Stomach (tissue), 4 donors: ENCODE measurements around the gene ITSN2.

ENCODE experiments used
- EP300 ChIP-seq: sonication (generic); formaldehyde crosslinking; IDR thresholded peaks from one replicate; pipeline ENCODE4 v1.6.1; 2017; ENCODE audit warnings: antibody characterized with exemption
- POLR2A ChIP-seq, 4 donors: fragments of 450-650 bp; IDR thresholded peaks; one replicate each; pipeline ENCODE4 v1.6.1; 2016; ENCODE audit warnings: antibody characterized with exemption in 4 of 4, control low read depth in 2 of 4, mild to moderate bottlenecking in 1 of 4, moderate library complexity in 1 of 4
- POLR2AphosphoS5 ChIP-seq, 3 donors: sonication (generic); formaldehyde crosslinking; IDR thresholded peaks; one replicate each; pipeline ENCODE4 v1.6.1; 2016; ENCODE audit warnings: antibody characterized with exemption in 3 of 3
- TF ChIP-seq, protein P1 (sequence below), 7 experiments: fragments of 450-650 bp in 4 of 7; fragments of 200-600 bp in 3 of 7; sonication (generic) in 3 of 7; IDR thresholded peaks; one replicate each; pipeline ENCODE4 v1.5.1; 2016 to 2019; ENCODE audit warnings: antibody characterized with exemption in 7 of 7, control low read depth in 2 of 7, mild to moderate bottlenecking in 1 of 7

DNA sequence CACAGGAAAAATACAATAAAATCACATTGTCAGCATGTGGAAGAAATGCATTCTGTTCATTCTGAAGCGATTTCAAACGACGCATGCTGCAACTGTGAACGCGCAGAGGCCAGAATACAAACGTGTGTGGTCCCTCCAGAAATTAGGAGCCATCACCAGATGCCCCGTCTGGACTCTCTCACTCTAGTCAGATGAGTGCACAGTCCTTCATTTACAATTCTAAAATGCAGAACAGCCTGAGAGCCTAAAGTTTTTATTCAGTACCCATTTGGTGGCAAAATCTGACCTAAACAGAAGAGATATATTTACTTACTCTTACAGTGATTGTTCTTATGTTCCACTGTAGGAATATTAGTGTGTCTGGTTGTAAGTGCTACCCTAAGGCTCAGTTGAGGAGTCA is 148.9 kb downstream of the ITSN2 start:
- TF ChIP-seq EP300 = no peak
- TF ChIP-seq, protein P1, sequence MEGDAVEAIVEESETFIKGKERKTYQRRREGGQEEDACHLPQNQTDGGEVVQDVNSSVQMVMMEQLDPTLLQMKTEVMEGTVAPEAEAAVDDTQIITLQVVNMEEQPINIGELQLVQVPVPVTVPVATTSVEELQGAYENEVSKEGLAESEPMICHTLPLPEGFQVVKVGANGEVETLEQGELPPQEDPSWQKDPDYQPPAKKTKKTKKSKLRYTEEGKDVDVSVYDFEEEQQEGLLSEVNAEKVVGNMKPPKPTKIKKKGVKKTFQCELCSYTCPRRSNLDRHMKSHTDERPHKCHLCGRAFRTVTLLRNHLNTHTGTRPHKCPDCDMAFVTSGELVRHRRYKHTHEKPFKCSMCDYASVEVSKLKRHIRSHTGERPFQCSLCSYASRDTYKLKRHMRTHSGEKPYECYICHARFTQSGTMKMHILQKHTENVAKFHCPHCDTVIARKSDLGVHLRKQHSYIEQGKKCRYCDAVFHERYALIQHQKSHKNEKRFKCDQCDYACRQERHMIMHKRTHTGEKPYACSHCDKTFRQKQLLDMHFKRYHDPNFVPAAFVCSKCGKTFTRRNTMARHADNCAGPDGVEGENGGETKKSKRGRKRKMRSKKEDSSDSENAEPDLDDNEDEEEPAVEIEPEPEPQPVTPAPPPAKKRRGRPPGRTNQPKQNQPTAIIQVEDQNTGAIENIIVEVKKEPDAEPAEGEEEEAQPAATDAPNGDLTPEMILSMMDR (IDR thresholded peaks at IDR 0.05) = no peak
- no peak for TF ChIP-seq POLR2A (IDR thresholded peaks at IDR 0.05)
- no peak for TF ChIP-seq POLR2AphosphoS5 (IDR thresholded peaks at IDR 0.05)
